GM12801 (cell line): Measurements from ENCODE around the gene DLK2.

ENCODE experiments used
- CTCF ChIP-seq: IDR thresholded peaks from one replicate; pipeline ENCODE4 v1.5.1; 2011; ENCODE audit warnings: control low read depth; ENCODE audit not compliant: insufficient read length; ENCODE audit errors: extremely low read depth

The DLK2 gene

GRCh38 chr6:43402820-43403219 is 52.5 kb downstream of the DLK2 start:
- no peak for TF ChIP-seq CTCF

- TF ChIP-seq CTCF = no peak
Observed at GRCh38 chr6:43401730-43402129, 53.6 kb downstream of the DLK2 start.
